Stimulated activated CD4-positive, alpha-beta T cell treated with anti-CD3 and anti-CD28 coated beads, Interleukin-15, amount 100 ng/mL, for 24 hours (primary cell): ENCODE measurements around the gene NEK7.
A peak's percentile ranks its signal among the peaks of the same experiment; 100 is the strongest.
"Not testable (repeated sequence)": the region's sequence is repeated elsewhere in the genome, so short reads cannot be mapped to it uniquely, and the experiment has no call there.

Experiments
- DNase-seq: peaks from one replicate; pipeline ENCODE4 v3.0.0-alpha.2; 2020

Gene NEK7

GRCh38 chr1:198212126-198212525 lies 55.3 kb downstream of the NEK7 start:
- no peak for DNase-seq

DNA sequence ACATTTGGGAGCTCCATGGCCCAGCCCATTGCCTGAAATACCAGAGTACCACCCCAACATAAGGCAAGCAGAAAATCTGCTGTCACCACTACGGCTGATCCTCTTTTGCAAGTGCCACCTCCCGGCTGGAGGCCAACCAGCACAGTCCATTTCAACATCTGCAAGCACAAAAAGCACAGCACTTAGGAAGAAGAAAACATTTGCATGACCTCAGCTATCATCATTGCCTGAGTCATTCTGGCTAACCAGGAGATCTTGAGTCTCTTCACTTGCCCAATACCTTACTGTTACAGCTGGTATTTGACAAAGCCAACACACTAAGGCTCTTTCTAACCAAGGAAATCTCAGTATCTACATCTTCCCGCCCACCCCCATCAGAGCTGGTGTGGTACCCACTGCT lies 55.9 kb downstream of the NEK7 start:
- DNase-seq: no peak

DNA sequence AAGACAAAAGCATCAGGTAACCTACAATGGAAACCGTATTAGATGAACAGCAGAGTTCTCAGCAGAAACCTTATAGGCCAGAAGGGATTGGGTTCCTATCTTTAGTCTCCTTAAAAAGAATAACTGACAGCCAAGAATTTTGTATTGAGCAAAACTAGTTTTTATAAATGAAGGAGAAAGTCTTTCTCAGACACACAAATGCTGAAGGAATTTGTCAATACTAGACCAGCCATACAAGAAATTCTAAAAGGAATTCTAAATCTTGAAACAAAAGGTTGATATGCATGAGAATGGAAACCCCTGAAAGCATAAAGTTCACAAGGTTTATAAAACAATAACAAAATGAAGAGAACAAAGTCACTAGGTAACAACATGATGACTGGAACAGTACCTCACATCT lies 58.1 kb downstream of the NEK7 start:
- no peak for DNase-seq

GRCh38 chr1:198220428-198220827 lies 63.6 kb downstream of the NEK7 start:
- no peak for DNase-seq

DNA sequence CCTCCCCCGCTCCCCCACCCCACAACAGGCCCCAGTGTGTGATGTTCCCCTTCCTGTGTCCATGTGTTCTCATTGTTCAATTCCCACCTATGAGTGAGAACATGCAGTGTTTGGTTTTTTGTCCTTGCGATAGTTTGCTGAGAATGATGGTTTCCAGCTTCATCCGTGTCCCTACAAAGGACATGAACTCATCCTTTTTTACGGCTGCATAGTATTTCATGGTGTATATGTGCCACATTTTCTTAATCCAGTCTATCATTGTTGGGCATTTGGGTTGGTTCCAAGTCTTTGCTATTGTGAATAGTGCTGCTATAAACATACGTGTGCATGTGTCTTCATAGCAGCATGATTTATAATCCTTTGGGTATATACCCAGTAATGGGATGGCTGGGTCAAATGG lies 70.2 kb downstream of the NEK7 start:
- not testable (repeated sequence) for DNase-seq

- DNase-seq: not testable (repeated sequence)
Observed at GRCh38 chr1:198227454-198227853, 70.7 kb downstream of the NEK7 start.

- DNase-seq: no peak
Observed at GRCh38 chr1:198228925-198229324, 72.1 kb downstream of the NEK7 start.

DNA sequence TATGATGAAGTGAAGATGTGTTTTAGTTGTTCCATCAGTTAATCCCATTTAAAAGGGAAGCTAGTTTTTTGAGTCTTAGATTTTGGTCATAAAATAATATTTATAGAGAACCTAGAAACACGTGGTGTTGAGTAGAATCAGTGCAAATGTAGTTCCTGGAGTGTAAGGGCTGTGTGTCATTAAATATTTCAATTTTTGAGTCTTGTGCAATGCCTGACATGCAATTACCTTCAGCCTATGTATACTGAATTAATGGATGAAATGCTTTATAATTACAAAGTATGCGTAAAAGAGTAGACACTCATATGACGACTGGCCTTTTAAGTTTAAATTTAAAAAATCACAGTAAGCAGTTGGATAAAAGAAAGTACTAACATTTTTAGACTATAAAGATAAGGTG lies 75.0 kb downstream of the NEK7 start:
- DNase-seq: no peak

DNA sequence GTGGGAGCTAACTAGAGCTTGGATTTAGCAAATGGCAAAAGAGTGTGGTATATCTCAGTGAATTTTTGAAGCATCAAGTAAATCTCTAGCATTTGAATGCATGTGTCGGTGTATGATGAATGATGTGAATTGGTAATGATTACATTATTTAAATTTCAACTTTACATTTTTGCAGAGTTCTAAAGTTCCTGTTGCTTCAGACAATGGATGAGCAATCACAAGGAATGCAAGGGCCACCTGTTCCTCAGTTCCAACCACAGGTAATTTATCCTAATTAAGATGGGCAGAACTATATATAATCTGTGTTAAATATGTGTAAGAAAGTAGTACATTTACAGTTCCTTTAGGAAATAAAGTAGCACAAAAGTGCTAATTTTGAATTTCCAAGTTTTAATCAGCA lies 75.6 kb downstream of the NEK7 start:
- DNase-seq: no peak

DNA sequence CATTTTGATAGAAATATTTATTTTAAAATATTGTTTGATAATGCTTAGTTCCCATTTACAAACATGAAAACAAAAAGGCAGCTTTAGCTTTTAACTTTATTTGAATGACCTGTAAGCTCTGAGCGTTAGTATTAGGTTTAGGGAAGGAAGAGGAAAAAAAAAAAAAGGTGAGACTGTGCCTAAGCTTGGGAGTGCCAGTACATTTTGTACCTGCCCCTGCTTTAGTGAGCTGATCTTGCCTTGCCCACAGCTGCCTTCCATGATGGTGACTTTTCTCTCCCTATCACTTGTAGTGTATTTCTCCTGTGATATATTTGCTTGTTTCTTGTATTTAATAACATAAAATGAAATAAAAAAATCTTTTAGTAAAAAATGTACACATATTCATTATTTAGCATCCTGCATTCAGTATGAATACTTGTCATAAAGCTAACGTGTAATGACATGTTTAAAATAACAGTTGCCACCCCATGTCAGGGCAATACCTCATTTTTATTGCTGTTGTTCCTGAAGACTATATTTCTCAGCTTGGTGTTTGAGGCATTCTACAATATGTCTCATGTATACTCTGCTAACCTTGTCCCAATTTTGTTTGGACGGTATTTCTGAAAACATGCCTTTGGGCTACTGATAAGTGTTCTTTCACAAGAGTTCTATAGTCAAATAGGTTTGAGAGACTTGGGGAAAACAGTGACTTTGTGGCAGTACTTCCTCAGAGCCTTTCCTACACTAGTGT lies 76.3 kb downstream of the NEK7 start:
- no peak for DNase-seq

DNA sequence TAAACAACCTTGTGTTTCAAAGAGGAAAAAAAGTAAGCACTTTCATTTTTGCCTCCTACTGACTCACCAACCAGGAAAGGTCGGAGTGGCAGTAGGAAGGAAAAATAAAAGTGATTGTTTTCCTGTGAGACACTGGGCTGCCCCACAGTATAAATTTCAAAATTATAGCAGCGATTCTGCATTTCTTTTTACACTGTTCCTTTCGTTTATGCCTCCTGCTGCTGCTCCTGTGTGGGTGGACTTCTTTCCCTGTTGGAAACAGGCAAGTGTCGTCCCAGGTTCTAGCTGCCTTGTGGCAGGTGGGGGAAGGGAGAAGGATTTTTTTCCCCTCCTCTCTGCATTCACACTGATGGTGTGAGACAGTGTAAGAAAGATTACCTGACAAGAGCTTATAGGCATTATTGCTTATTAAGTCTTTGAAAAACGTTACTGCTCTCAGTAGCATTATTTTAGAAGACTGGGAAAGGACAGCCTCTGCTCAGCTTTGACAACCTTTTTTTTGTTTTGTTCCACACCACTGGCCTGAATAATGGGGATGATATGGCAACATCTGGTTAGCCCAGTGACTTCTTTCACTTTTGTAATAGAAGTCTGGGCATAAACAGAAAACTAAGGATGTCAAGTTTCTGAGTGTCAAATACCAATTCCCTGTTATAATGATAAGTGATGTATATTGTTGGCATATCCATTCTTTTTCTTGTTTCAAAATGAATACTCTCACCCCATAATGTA lies 77.9 kb downstream of the NEK7 start:
- DNase-seq: no peak

DNA sequence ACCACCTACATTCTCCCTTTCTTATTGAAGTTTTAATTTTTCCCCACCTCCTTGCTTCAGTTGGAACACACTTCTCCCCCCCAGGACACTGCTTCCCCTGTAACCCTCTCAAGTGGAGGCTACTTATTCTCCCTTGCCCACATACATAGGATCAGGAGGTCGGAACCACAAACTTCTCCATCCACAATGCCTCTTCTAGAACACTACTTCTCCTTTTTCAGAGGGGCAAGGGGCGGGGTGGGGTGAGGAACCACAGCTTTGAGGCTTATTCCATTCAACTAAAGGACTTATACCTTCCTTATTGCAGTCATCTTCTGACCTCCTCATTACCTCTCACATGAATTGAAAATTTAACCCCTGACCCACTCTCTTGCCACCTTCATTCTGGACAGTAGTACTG lies 81.3 kb downstream of the NEK7 start:
- no peak for DNase-seq

GRCh38 chr1:198241553-198241952 lies 84.8 kb downstream of the NEK7 start:
- no peak for DNase-seq

DNA sequence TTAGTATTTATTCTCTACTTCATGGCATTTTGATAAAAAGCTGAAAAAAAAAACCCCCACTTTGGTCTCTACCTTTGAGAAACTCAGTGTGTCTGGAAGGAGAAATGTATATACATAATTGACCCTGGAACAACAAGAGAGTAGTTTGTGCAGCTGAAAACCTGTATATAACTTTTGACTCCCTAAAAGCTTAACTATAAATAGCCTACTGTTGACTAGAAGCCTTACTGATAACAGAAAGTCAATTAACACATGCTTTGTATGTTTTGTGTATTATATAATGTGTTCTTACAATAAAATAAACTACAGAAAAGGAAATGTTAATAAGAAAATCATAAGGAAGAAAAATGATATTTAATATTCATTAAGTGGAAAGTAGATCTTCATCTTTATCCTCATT lies 88.0 kb downstream of the NEK7 start:
- no peak for DNase-seq

DNA sequence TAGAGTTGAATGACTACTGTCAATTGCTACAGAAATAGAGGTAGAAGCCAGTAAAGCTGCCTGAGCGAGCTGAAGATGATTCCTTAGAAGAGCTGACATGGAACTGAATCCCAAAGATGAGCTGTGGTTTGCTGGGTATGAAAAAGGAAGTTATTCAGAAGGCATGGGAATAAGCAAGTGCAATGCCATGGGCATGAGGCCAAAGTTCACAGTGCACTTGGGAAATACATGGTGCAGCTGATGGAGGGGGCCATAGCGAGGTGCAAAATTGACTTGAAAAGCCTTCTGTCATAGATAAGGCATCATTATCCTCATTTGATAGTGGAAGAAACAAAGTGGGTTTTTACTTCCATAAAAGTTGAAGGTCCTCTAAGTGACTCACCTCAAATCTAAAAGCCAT lies 88.6 kb downstream of the NEK7 start:
- DNase-seq: no peak

- no peak for DNase-seq
Observed at GRCh38 chr1:198246337-198246736, 89.5 kb downstream of the NEK7 start.

DNA sequence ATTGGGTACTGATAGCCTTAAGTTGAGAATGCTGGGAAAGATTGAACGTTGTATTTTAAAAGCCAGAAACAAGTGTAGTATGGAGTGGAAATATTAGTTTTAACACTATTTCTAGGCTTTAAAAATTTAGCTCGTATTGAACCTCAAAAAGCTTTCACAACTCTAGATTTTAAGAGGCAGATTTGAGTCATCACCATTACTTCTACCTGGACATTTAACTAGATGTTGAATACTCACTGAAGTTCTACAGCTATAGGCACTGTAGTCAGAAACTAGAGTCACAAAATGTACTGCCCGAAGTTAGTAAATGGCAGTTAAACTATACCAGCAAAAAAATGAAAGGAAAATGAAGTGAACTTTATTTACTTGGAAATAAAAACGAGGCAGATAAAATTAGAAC lies 96.5 kb downstream of the NEK7 start:
- no peak for DNase-seq

DNA sequence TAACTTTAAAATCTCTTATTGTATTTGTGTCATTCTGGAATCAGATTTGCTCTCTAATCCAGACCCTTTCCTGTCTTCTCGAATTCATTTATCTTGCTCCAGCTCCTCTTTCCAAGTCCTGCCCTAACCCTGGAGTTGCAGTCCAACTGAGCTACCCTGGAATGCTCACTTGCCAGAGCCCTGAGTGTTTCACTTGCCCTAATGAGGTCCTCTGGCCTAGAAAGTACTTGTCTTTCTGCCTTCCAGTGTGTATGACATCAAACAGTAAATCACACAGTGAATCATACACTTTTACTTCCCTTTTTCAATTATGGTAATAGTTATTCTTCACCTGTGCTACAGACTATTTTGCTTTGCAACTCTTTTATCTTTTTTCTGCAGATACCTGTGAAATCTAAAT lies 96.9 kb downstream of the NEK7 start:
- DNase-seq: peak; percentile 20

- DNase-seq: no peak
Observed at GRCh38 chr1:198254521-198254920, 97.7 kb downstream of the NEK7 start.

DNA sequence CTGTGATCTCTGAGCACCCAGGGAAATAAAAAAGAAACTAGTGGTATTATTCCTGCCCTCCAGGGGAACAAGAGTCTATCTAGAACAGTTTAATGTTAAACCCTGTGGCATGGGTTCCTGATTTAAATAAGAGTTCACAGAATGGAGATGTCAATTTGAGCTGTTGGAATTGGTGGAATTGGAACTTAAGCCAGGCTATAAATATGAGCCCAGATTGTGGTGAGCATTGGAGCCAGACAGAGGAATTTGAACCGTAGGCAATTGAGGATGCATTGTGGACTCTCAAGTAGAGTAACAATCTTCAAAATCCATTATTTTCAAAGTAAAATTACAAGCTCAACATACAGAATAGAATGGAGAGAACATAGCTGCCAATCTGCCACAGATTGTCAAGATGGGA lies 98.2 kb downstream of the NEK7 start:
- DNase-seq: no peak

- no peak for DNase-seq
Observed at GRCh38 chr1:198255784-198256183, 99.0 kb downstream of the NEK7 start.

DNA sequence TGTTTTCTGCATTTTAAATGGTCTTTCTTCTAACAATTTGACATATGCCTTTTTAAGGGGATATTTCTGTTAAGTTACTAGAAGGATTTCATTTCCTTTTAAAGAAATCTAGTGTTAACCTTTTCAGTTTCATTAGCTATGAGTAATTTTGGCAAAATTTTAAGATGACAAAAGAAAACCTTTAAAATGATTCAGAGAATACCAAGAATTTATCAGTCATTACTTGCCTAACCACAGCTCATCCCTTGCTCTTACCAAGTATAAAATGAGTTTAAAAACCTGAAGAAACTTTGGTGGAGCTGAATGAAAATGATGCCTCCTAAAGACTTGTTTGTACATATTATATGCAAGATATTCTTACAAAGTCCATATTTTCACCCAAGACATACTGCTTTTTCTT lies 101.7 kb downstream of the NEK7 start:
- no peak for DNase-seq

GRCh38 chr1:198259333-198260074 lies 102.7 kb downstream of the NEK7 start:
- no peak for DNase-seq

DNA sequence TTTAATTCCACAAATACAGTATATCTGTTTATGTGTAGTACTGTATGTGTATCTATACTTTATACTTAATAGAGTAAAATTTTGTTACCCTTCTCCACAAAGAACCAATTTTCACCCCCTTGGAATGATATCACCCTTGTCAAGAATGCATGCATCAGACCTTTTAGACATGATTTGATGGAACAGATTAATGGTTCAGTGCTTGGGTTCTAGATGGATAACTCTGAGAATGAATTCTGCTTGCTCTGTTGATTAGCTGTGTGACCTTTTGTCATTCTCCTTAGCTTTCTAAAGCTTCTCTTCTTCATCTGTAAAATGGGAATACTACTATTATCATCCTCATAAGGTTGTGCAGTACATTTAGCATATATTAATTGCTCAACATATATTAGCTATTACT lies 105.1 kb downstream of the NEK7 start:
- DNase-seq: no peak
